PC-9 (cell line): ENCODE measurements around the gene CEBPA.

ENCODE experiments used
- EZH2 ChIP-seq: fragments of 200-600 bp; sonication (generic); IDR thresholded peaks from 2 replicates; pipeline ENCODE4 v1.8.0; 2017; ENCODE audit warnings: antibody characterized with exemption, low read depth
- TF ChIP-seq, protein P1 (sequence below): fragments of 200-600 bp; sonication (generic); conservative IDR thresholded peaks from 2 replicates; pipeline ENCODE4 v1.6.1; 2017; ENCODE audit warnings: mixed run types, antibody characterized with exemption, mild to moderate bottlenecking, moderate library complexity

DNA sequence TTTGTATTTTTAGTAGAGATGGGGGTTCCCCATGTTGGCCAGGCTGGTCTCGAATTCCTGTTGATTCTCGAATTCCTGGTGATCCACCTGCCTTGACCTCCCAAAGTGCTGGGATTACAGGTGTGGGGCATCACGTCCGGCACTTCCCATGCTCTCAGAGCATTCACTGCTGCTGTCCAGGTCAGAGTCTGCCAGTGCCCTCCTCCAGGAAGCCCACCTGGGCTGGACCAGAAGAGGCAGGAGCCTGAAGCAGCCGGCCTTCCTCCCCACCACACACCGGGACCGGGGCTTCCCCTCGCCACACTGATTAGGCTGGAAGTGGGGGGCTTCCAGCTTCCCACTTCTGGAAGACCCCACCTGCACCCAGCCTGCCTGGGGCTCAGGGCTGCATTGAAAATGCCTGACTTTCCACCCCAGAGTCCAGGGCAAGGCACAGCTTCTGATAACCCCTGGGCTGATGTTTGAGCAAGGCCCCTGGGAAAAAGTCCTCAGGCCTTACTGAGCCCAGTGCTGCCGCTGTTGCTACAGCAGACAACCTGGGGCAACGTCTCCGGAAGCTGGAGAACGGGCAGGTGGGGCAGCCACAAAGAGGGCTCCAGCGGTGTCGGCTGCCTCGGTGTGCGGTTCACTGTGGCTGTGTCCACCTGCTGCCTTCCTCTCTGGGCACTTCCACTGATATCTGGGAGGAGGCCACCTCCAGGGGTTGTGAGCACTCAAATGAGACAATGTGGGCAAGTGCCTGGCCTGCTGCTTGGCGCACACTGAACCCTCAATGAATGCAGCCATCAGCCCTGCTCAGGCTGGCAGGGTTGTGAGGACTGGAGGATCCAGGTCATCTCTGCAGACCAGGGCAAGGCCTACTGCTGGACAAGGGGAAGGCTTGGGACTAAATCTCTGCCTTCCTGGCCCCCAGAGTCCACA, 22.6 kb downstream of the CEBPA start:
- TF ChIP-seq, protein P1, sequence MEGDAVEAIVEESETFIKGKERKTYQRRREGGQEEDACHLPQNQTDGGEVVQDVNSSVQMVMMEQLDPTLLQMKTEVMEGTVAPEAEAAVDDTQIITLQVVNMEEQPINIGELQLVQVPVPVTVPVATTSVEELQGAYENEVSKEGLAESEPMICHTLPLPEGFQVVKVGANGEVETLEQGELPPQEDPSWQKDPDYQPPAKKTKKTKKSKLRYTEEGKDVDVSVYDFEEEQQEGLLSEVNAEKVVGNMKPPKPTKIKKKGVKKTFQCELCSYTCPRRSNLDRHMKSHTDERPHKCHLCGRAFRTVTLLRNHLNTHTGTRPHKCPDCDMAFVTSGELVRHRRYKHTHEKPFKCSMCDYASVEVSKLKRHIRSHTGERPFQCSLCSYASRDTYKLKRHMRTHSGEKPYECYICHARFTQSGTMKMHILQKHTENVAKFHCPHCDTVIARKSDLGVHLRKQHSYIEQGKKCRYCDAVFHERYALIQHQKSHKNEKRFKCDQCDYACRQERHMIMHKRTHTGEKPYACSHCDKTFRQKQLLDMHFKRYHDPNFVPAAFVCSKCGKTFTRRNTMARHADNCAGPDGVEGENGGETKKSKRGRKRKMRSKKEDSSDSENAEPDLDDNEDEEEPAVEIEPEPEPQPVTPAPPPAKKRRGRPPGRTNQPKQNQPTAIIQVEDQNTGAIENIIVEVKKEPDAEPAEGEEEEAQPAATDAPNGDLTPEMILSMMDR, result no peak
- TF ChIP-seq EZH2, result no peak
